Stimulated activated CD8-positive, alpha-beta memory T cell treated with anti-CD3 and anti-CD28 coated beads, Interleukin-15, amount 100 ng/mL, for 48 hours (primary cell): ENCODE measurements around the gene ECHDC3.
"Not testable (repeated sequence)": the region's sequence is repeated elsewhere in the genome, so short reads cannot be mapped to it uniquely, and the experiment has no call there.

ENCODE experiments used
- DNase-seq, 2 donors: peaks; one replicate each; pipeline ENCODE4 v3.0.0-alpha.2; 2020; ENCODE audit warnings: low read depth in 2 of 2

The ECHDC3 gene

GRCh38 chr10:11742009-11742778, at the start of gene ECHDC3:
Gene ECHDC3, plus strand, starts transcription at chr10:11742382. Its CDS starts 195 bp downstream, at chr10:11742577.
- DNase-seq: peak in 1 of 2 donors; percentile 14

GRCh38 chr10:11693376-11693775, 48.8 kb upstream of the ECHDC3 start:
- no peak for DNase-seq

- no peak for DNase-seq
Observed at GRCh38 chr10:11695779-11696178, 46.4 kb upstream of the ECHDC3 start.

GRCh38 chr10:11697718-11698527, 44.3 kb upstream of the ECHDC3 start:
- no peak for DNase-seq

GRCh38 chr10:11698691-11699549, 43.3 kb upstream of the ECHDC3 start:
- no peak for DNase-seq

GRCh38 chr10:11699550-11700097, 42.6 kb upstream of the ECHDC3 start:
- DNase-seq: no peak

- DNase-seq: no peak
Observed at GRCh38 chr10:11700539-11700938, 41.6 kb upstream of the ECHDC3 start.

- no peak for DNase-seq
Observed at GRCh38 chr10:11701451-11702095, 40.6 kb upstream of the ECHDC3 start.

GRCh38 chr10:11702264-11702663, 39.9 kb upstream of the ECHDC3 start:
- no peak for DNase-seq

GRCh38 chr10:11704092-11704491, 38.1 kb upstream of the ECHDC3 start:
- DNase-seq: no peak

GRCh38 chr10:11705722-11706121, 36.5 kb upstream of the ECHDC3 start:
- no peak for DNase-seq

GRCh38 chr10:11706895-11707567, 35.2 kb upstream of the ECHDC3 start:
- no peak for DNase-seq

GRCh38 chr10:11707624-11708350, 34.4 kb upstream of the ECHDC3 start:
- DNase-seq: no peak

GRCh38 chr10:11708801-11709200, 33.4 kb upstream of the ECHDC3 start:
- DNase-seq: not testable (repeated sequence)

- DNase-seq: no peak
Observed at GRCh38 chr10:11712744-11713143, 29.4 kb upstream of the ECHDC3 start.

- DNase-seq: no peak
Observed at GRCh38 chr10:11713186-11713743, 28.9 kb upstream of the ECHDC3 start.

GRCh38 chr10:11713963-11714362, 28.2 kb upstream of the ECHDC3 start:
- no peak for DNase-seq

- DNase-seq: no peak
Observed at GRCh38 chr10:11714750-11715365, 27.3 kb upstream of the ECHDC3 start.

- DNase-seq: no peak
Observed at GRCh38 chr10:11715815-11716494, 26.2 kb upstream of the ECHDC3 start.
